Endothelial cell of umbilical vein (primary cell): Measurements from ENCODE around the gene MUC13. TPM values are rescaled to one million over a fixed set of nuclear protein-coding genes. Genes with fewer than 3 reads are reported as not detected.

Experiments used
- BruUV-seq: library from RNA; stranded (reverse); fragments of 400-500 nt; replicated peaks from 2 replicates; lab custom pipeline; 2021; lab: Mats Ljungman, UMichigan
- CTCF ChIA-PET: fragments of 300-600, 350-600 bp; sonication (Branson Sonifier 250); formaldehyde crosslinking; loops from one replicate; lab custom pipeline; 2021; ENCODE audit warnings: antibody characterized with exemption, inconsistent platforms; lab: Charles Lee
- POLR2A ChIA-PET: fragments of 300-600, 350-600 bp; sonication (Branson Sonifier 250); formaldehyde crosslinking; loops from one replicate; lab custom pipeline; 2021; ENCODE audit warnings: antibody characterized with exemption, inconsistent platforms; lab: Charles Lee
- DNase-seq: peaks from one replicate; pipeline ENCODE4 v3.0.0-alpha.2; 2011; ENCODE audit warnings: low read depth, low spot score
- FAIRE-seq: peaks from 2 replicates; lab custom pipeline; 2011; peaks lifted over from hg19 to GRCh38; lab: Jason Lieb, UNC
- H2AFZ ChIP-seq: 2 replicates; pipeline ENCODE4 v1.6.0; 2012; ENCODE audit warnings: low read depth, low read length, control low read depth, inconsistent platforms
- H3K27ac ChIP-seq: 2 replicates; pipeline ENCODE4 v1.5.1; 2011; ENCODE audit warnings: low read depth, mild to moderate bottlenecking, control low read depth, low read length, moderate library complexity; ENCODE audit not compliant: insufficient read depth
- H3K27me3 ChIP-seq, 2 experiments: 2 replicates each; pipeline versions ENCODE4 v1.6.0 to v1.6.1; 2011; ENCODE audit warnings: low read length in 2 of 2, mixed read lengths in 1 of 2; ENCODE audit not compliant: control insufficient read depth in 2 of 2, insufficient read depth in 2 of 2
- H3K36me3 ChIP-seq, 2 experiments: 2 replicates in 1 of 2; 3 replicates in 1 of 2; pipeline ENCODE4 v1.5.1; 2011; ENCODE audit warnings: low read length in 2 of 2, mild to moderate bottlenecking in 1 of 2, moderate library complexity in 1 of 2; ENCODE audit not compliant: control insufficient read depth in 2 of 2, insufficient read depth in 2 of 2; ENCODE audit errors: extremely low read depth in 1 of 2
- H3K4me1 ChIP-seq: 3 replicates; pipeline ENCODE4 v1.5.1; 2011; ENCODE audit warnings: mild to moderate bottlenecking, low read length; ENCODE audit not compliant: control insufficient read depth, insufficient read depth; ENCODE audit errors: extremely low read depth
- H3K4me2 ChIP-seq: 2 replicates; pipeline ENCODE4 v1.6.1; 2011; ENCODE audit warnings: low read length, control low read depth, mixed read lengths; ENCODE audit not compliant: insufficient read depth
- H3K4me3 ChIP-seq, 3 experiments: fragments of 200-600 bp in 1 of 3; sonication (generic), shearing (Covaris generic) in 1 of 3; replicated peaks in 1 of 3; 2 replicates each; pipeline ENCODE4 v1.5.1; 2011 to 2016; ENCODE audit warnings: control low read depth in 3 of 3, low read length in 3 of 3, mild to moderate bottlenecking in 2 of 3, inconsistent platforms in 1 of 3, low read depth in 1 of 3, moderate library complexity in 1 of 3; ENCODE audit not compliant: insufficient read depth in 1 of 3
- H3K79me2 ChIP-seq: 2 replicates; pipeline ENCODE4 v1.6.0; 2012; ENCODE audit warnings: low read length, inconsistent platforms; ENCODE audit not compliant: control insufficient read depth, insufficient read depth
- H3K9ac ChIP-seq: replicated peaks from 2 replicates; pipeline ENCODE3; 2011; ENCODE audit warnings: low read length, control low read depth; ENCODE audit not compliant: insufficient read depth; ENCODE audit errors: extremely low read depth
- H3K9me1 ChIP-seq: replicated peaks from 3 replicates; pipeline ENCODE4 v1.6.0; 2011; ENCODE audit warnings: mild to moderate bottlenecking, low read length; ENCODE audit not compliant: control insufficient read depth, insufficient read depth; ENCODE audit errors: extremely low read depth
- H3K9me3 ChIP-seq: replicated peaks from 2 replicates; pipeline ENCODE4 v1.5.1; 2012; ENCODE audit warnings: low read length, inconsistent platforms; ENCODE audit not compliant: control insufficient read depth, insufficient read depth
- H4K20me1 ChIP-seq: replicated peaks from 2 replicates; pipeline ENCODE3; 2011; ENCODE audit warnings: mild to moderate bottlenecking, low read length; ENCODE audit not compliant: control insufficient read depth, insufficient read depth; ENCODE audit errors: extremely low read depth
- EZH2 ChIP-seq: IDR thresholded peaks from 2 replicates; pipeline ENCODE4 v1.6.1; 2012; ENCODE audit warnings: borderline replicate concordance, low read depth, mild to moderate bottlenecking, moderate library complexity, low read length, inconsistent platforms; ENCODE audit not compliant: severe bottlenecking
- FOS ChIP-seq: IDR thresholded peaks from 2 replicates; pipeline ENCODE4 v1.6.1; 2011; ENCODE audit warnings: mild to moderate bottlenecking, low read length, moderate library complexity, borderline replicate concordance; ENCODE audit not compliant: insufficient read depth
- GATA2 ChIP-seq: IDR thresholded peaks from 2 replicates; pipeline ENCODE4 v1.7.0; 2011; ENCODE audit warnings: low read depth, mild to moderate bottlenecking, moderate library complexity, mixed read lengths, low read length; ENCODE audit not compliant: insufficient read length, insufficient read depth
- JUN ChIP-seq: IDR thresholded peaks from 2 replicates; pipeline ENCODE4 v1.6.1; 2011; ENCODE audit warnings: borderline replicate concordance, low read depth; ENCODE audit not compliant: insufficient read length, insufficient read depth
- MYC ChIP-seq: IDR thresholded peaks from one replicate; pipeline ENCODE4 v1.6.1; 2011; ENCODE audit warnings: mild to moderate bottlenecking, low read depth, low read length
- POLR2A ChIP-seq: IDR thresholded peaks from 2 replicates; pipeline ENCODE4 v1.6.1; 2012; ENCODE audit warnings: low read depth, mild to moderate bottlenecking, control low read depth, low read length
- POLR2AphosphoS5 ChIP-seq: IDR thresholded peaks from 2 replicates; pipeline ENCODE4 v1.6.1; 2012; ENCODE audit warnings: low read depth, mild to moderate bottlenecking, control low read depth, low read length, moderate library complexity; ENCODE audit not compliant: insufficient read depth
- dilution Hi-C: fragments of 300-500 bp; cut with MboI; formaldehyde crosslinking; loops from one replicate; pipeline ENCODE4 v1.15.0; 2019; ENCODE audit warnings: low sequenced_read_pairs; ENCODE audit not compliant: extremely low pct_ligation_motif_present
- intact Hi-C: fragments of 100-400 bp; cut with micrococcal nuclease; formaldehyde crosslinking; loops from one replicate; pipeline ENCODE4 v1.10.0; 2022
- polyA plus RNA-seq, 4 experiments: library from polyadenylated mRNA; depleted of rRNA in 3 of 4; stranded (reverse) in 3 of 4; unstranded in 1 of 4; fragments of >200 nt; gene quantifications; 2 replicates each; pipeline versions ENCODE4 v1.2.1 to v1.2.3, GENCODE V29; 2011 to 2012; ENCODE audit warnings: missing spikeins in 1 of 4
- total RNA-seq: library from RNA; stranded (reverse); gene quantifications from 2 replicates; pipeline ENCODE4 v1.2.3, GENCODE V29; 2021
- TF ChIP-seq, protein P1 (sequence below), 2 donors: IDR thresholded peaks; 1 replicate in 1 of 2; 2 replicates in 1 of 2; pipeline ENCODE4 v1.5.1; 2011; ENCODE audit warnings: low read length in 2 of 2, mild to moderate bottlenecking in 2 of 2, moderate library complexity in 2 of 2, control low read depth in 1 of 2, inconsistent platforms in 1 of 2, low read depth in 1 of 2; ENCODE audit not compliant: insufficient read depth in 1 of 2; ENCODE audit errors: extremely low read depth in 1 of 2
- TF ChIP-seq, protein P2 (sequence below): IDR thresholded peaks from 2 replicates; pipeline ENCODE4 v1.6.1; 2011; ENCODE audit not compliant: insufficient read depth, insufficient read length

Gene MUC13
- total and polyA plus RNA-seq, 2 donors (not counting 3 experiments of a cell fraction or from before 2014, with no cell fraction given): not detected

DNA sequence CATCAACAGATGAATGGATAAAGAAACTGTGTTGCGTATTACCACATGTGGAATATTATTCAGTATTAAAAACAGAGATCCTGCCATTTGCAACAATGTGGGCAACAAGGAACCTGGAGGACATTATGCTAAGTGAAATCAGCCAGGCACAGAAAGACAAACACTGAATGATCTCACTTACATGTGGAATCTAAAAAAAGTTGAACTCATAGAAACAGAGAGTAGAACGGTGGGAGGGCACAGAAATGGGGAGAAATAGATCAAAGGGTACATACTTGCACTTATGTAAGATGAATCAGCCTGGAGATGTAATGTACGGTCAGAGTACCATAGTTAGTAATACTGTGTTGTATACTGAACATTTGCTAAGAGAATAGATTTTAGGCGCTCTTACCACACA lies 29.8 kb upstream of the MUC13 start:
- H4K20me1 ChIP-seq: no peaks in the 10 kb centered on the region
- no peak for TF ChIP-seq EZH2
- TF ChIP-seq, protein P1, sequence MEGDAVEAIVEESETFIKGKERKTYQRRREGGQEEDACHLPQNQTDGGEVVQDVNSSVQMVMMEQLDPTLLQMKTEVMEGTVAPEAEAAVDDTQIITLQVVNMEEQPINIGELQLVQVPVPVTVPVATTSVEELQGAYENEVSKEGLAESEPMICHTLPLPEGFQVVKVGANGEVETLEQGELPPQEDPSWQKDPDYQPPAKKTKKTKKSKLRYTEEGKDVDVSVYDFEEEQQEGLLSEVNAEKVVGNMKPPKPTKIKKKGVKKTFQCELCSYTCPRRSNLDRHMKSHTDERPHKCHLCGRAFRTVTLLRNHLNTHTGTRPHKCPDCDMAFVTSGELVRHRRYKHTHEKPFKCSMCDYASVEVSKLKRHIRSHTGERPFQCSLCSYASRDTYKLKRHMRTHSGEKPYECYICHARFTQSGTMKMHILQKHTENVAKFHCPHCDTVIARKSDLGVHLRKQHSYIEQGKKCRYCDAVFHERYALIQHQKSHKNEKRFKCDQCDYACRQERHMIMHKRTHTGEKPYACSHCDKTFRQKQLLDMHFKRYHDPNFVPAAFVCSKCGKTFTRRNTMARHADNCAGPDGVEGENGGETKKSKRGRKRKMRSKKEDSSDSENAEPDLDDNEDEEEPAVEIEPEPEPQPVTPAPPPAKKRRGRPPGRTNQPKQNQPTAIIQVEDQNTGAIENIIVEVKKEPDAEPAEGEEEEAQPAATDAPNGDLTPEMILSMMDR (IDR thresholded peaks at IDR 0.05; ENCODE audit: extremely low read depth in 1 of 2, insufficient read depth in 1 of 2, low read depth in 1 of 2, low read length in 2 of 2): no peak
- no peak for TF ChIP-seq GATA2
- no peak for TF ChIP-seq JUN
- TF ChIP-seq, protein P2, sequence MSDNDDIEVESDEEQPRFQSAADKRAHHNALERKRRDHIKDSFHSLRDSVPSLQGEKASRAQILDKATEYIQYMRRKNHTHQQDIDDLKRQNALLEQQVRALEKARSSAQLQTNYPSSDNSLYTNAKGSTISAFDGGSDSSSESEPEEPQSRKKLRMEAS: no peak
- TF ChIP-seq FOS: no peak
- TF ChIP-seq MYC: no peak
- TF ChIP-seq POLR2A: no peak
- no peak for TF ChIP-seq POLR2AphosphoS5
- H3K9me1 ChIP-seq: no peaks in the 10 kb centered on the region
- no peaks in the 10 kb centered on the region for H3K79me2 ChIP-seq
- H3K4me2 ChIP-seq: no peak overlapping the region
- no peaks in the 10 kb centered on the region for H3K9me3 ChIP-seq
- BruUV-seq: no TSS peak
- DNase-seq (no peak), FAIRE-seq (no peak)
- H3K4me1 ChIP-seq: peaks cover 3% of the 10 kb centered on the region
- H3K36me3 ChIP-seq: peaks cover under 1 to 11% of the 10 kb centered on the region in 2 experiments
- H3K4me3 ChIP-seq: no peak overlapping the region
- no peaks in the 10 kb centered on the region for H3K27me3 ChIP-seq
- no peak overlapping the region for H3K9ac ChIP-seq
- no peak overlapping the region for H3K27ac ChIP-seq
- ChIA-PET CTCF (interaction anchor here (1.0 to 1.8 kb wide), 5 partner anchors 8 to 203 kb away, joined by 3 to 5 read pairs (median 3); no protein-coding TSS in a partner anchor), POLR2A (no interaction called here)
- dilution Hi-C loops (no loop called here), intact Hi-C loops (no loop called here)
- no peak overlapping the region for H2AFZ ChIP-seq
